Urothelium cell line (cell line): ENCODE measurements around the gene GDA.

Experiments
- DNase-seq: peaks from one replicate; pipeline ENCODE4 v3.0.0; 2011; ENCODE audit warnings: low spot score, mixed read lengths
- FAIRE-seq: peaks from 2 replicates; lab custom pipeline; 2011; peaks lifted over from hg19 to GRCh38; lab: Jason Lieb, UNC

GDA gene

GRCh38 chr9:72149231-72149975, at the start of gene GDA:
TSS of gene GDA (plus strand) at chr9:72149440. CDS start at chr9:72149560, 120 bp downstream.
- FAIRE-seq (no peak), DNase-seq (no peak)

- FAIRE-seq (no peak), DNase-seq (no peak)
These were observed 46.7 kb upstream of the GDA start for GRCh38 chr9:72102520-72102919.

- no peak for FAIRE-seq
- DNase-seq = no peak
These were observed 36.2 kb upstream of the GDA start for GRCh38 chr9:72113056-72113455.

GRCh38 chr9:72119853-72120252, 29.4 kb upstream of the GDA start:
- DNase-seq = no peak
- no peak for FAIRE-seq

- FAIRE-seq = no peak
These were observed 24.3 kb upstream of the GDA start for GRCh38 chr9:72124947-72125346.

GRCh38 chr9:72127753-72128152, 21.5 kb upstream of the GDA start:
- no peak for DNase-seq
- no peak for FAIRE-seq

More at GRCh38 chr9:72124947-72125346, 24.3 kb upstream of the GDA start:
- no peak for DNase-seq

GRCh38 chr9:72128526-72128925, 20.7 kb upstream of the GDA start:
- no peak for FAIRE-seq
- DNase-seq = no peak

- DNase-seq (no peak), FAIRE-seq (no peak)
These were observed 19.7 kb upstream of the GDA start for GRCh38 chr9:72129271-72130156.

- DNase-seq = no peak
- FAIRE-seq = no peak
These were observed 18.9 kb upstream of the GDA start for GRCh38 chr9:72130321-72130720.

GRCh38 chr9:72131206-72131605, 18.0 kb upstream of the GDA start:
- DNase-seq = no peak
- no peak for FAIRE-seq

GRCh38 chr9:72132052-72132451, 17.2 kb upstream of the GDA start:
- DNase-seq = no peak
- FAIRE-seq = no peak

- DNase-seq (no peak), FAIRE-seq (no peak)
These were observed 15.7 kb upstream of the GDA start for GRCh38 chr9:72133365-72134035.

- DNase-seq (no peak), FAIRE-seq (no peak)
These were observed 14.4 kb upstream of the GDA start for GRCh38 chr9:72134801-72135200.

GRCh38 chr9:72137697-72138365, 11.4 kb upstream of the GDA start:
- no peak for DNase-seq
- no peak for FAIRE-seq

- no peak for DNase-seq
- FAIRE-seq = no peak
These were observed 10.0 kb upstream of the GDA start for GRCh38 chr9:72139226-72139625.

- DNase-seq (peak; percentile 23), FAIRE-seq (no peak)
These were observed 8.7 kb upstream of the GDA start for GRCh38 chr9:72140586-72140985.

- FAIRE-seq = no peak
- no peak for DNase-seq
These were observed 7.8 kb upstream of the GDA start for GRCh38 chr9:72141484-72141883.

GRCh38 chr9:72144756-72145492, 4.3 kb upstream of the GDA start:
- DNase-seq (peak; percentile 13), FAIRE-seq (no peak)

- FAIRE-seq = no peak
These were observed 3.3 kb upstream of the GDA start for GRCh38 chr9:72145733-72146505.

More at GRCh38 chr9:72145733-72146505, 3.3 kb upstream of the GDA start:
- DNase-seq = no peak
